Renal cortical epithelial cell (primary cell): ENCODE measurements around the gene SLC12A5. TPM values are rescaled to one million over a fixed set of nuclear protein-coding genes. Genes with fewer than 3 reads are reported as not detected.

Experiments
- DNase-seq: peaks from one replicate; pipeline ENCODE4 v3.0.0-alpha.2; 2011; ENCODE audit warnings: low read depth
- total RNA-seq: library from RNA; depleted of rRNA; stranded (reverse); fragments of >200 nt; gene quantifications from 2 replicates; pipeline ENCODE4 v1.2.3, GENCODE V29; 2014

Gene SLC12A5
- total RNA-seq, 1 donor from 2014 or later, result 0.55 TPM

DNA sequence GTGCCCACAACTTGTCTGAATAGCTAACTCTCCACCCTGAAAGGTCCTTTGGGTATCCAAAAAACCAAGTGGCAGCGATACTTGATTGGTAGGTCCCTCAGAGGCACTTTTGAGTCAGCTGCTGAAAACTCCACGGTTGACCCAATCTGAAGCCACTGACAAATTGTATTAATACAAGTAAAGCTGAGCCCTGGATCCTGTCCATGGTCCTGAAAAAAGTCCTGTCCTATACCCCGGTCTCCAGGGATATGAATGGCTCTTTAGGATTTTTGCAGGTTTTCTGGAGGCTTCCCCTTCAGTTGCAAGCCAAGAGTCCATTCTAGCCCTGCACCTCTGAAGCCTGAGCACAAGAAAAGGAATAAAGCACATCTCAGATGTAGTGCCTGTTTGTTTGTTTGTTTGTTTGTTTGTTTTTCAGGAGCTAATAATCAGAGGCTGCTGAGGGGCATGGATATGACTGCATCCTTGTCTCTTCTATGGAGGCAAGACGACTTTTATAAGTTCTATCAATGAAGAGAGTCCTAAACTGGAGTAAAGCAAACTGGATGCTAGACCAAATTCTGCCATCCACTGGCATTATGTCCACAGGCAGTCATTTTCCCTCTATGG, 1.7 kb upstream of the SLC12A5 start:
- peak; percentile 34 for DNase-seq

DNA sequence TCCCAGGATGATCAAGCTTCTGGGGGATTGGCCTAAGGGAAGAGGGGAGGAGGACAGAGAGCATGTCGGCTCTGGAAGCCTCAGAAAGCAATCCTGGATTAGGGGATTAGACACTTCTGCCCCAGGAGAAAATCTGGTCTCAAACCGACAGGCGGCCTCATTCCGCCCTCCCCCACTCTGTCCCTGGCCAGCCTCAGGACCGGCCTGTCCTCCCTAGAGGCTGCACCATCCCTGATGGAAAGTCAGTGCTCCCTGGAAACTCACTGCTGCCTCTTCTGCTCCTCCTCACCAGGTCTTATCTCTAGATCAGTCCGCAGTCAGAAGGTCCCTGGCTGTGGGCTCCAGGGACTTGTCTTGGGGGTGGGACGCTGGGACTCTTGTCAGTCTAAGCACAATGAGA, 905 bp upstream of the SLC12A5 start:
- DNase-seq, result no peak

DNA sequence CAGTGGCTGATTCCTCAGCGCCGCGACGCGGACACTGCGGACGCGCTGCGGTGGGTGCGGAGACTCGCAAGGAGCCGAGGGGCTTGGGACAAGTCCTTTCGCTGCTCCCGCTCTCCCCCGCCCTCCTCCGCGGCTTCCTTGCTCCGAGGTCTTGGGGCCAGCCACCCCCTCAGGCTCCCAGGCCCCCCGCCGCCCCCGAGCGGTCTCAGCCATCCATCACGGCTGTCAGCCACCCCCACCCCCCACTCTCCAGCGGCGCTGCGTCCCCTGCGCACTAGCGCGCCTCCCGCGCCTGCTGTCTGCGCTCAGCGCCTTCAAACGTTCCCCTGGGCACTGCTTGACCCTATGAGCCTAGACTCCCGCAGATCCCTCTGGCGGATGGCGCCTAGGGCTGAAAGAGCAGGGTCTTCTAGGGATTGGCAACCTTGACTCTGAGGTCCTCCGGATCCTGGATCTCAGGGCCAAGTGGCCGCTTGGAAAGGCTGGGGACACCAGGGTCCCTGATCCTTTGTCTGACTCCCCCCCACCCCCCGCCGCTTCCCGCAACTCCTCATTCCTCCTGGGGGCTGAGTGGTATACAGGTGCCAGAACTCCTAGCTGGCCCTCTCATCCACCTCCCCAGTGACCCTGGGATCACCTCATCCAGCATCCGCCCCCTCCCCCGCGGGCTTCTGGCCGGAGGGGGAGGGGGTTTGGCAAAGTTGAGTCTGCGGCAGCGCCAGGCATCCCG, 1.4 kb downstream of the SLC12A5 start:
- no peak for DNase-seq

DNA sequence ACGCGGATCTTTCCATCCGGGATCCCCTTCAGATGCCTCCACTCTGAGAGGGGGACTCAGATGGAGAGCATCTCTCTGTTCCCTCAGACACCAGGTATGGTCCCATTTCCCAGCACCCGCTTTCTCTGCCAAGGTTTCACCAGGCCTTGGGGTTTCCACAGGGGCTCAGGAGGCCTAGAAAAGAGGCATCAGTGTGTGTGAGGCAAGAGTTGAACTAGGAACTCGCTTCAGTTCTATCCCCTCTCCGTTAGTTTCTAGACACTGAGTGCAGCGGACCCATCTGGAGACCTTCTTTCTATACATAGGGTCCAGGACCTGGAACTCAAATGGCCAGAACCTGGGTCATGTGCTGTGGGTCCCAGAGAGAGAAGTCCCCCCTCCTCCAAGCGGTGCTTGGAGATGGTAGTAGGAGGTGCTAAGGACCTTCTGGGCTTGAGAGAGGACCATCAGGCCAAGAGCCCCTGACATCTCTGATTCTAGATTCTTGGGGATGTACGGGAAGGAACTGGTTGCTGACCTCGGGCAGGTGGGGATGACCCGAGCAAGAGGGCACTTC, 2.1 kb downstream of the SLC12A5 start:
- no peak for DNase-seq

DNA sequence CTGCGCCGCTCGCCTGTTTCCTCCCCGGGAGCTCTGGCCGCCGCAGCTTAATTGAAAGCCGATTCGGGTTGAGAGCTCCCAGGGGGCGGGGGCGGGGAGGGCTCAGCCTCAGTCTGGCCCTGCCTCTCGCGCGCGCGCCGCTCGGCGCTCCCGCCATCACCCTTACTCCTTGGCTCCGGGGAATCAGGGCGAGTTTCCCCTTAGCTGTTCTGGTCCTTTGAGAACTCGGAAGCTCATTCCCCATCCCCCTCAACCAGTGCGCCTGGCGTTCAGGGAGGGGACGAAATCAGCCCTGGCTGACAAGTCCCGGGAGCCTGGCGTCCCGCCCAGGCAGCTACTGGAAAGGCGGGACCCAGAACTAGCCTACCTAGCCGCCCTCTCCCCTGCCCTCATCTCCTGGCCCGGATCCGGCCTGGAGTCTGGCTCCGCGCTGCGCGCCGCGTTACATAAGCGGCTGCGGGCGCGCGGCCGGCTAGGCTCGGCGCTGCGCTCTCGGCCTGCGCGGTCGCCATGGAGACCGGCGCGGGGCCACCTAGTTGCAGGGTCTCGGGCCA, 2.8 kb downstream of the SLC12A5 start:
- no peak for DNase-seq

DNA sequence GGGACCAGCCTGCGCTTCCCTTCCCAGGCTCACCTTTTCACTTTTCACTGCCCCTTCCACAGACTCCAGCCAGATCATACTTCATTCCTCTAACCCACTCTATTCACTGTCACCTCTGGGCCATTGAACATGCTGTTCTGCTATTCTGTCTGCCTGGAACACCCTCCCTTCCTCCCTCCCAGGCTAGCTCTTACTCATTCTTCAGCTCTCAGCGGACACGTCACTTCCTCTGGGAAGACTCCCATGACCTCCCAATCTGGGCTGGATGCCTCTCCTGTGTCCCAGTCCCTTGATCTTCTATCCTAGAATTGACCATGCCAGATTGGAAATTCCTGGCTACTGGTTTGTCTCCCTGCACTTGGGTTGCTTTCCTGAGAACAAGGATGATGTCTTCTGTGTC, 5.0 kb downstream of the SLC12A5 start:
- DNase-seq, result no peak

DNA sequence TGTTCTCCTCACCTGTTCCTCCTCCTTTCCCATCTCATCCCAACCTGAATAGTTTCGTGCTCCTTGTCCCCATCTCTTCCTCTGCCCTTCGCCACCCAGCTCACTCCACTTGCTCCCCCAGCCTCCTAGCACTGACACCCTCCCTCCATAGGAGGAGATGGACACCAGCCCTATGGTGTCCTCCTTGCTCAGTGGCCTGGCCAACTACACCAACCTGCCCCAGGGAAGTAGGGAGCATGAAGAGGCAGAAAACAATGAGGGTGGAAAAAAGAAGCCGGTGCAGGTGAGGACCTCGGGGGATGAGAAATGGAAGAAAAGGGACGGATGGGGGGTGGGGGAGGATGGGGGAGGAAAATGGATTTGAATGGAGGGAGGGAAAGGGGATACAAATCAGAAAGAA, 6.2 kb downstream of the SLC12A5 start:
- no peak for DNase-seq

DNA sequence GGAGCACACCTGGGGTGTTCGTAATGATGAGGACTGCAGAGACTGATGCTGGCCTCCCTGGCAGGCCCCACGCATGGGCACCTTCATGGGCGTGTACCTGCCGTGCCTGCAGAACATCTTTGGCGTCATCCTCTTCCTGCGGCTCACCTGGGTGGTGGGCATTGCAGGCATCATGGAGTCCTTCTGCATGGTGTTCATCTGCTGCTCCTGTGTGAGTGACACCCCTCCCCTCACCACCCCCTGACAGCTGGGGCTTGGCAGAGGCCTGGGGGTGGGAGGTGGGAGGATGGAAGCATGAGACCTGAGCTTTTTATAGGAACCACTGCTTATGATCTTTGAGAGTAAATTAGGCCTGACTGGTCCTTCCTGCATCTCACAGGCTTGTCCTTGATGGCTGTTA, 6.7 kb downstream of the SLC12A5 start:
- no peak for DNase-seq

DNA sequence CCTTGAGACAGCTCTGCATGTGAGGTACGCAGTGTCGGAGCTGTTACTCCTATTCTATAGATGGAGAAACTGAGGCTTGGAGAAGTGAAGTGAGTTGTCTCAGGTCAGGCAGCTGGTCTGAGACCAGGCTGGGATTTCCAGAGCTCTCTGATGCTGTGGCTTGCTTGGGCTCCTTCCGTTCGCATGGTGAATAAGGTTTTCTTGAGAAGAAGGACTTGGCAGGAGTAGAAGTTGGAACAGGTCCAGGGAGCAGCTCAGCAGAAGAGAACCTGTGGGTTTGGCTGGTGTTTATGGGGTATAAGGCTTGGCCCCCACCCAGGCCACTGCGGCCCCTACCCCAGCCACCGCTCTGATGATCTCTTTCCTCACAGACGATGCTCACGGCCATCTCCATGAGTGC, 7.4 kb downstream of the SLC12A5 start:
- DNase-seq, result no peak

DNA sequence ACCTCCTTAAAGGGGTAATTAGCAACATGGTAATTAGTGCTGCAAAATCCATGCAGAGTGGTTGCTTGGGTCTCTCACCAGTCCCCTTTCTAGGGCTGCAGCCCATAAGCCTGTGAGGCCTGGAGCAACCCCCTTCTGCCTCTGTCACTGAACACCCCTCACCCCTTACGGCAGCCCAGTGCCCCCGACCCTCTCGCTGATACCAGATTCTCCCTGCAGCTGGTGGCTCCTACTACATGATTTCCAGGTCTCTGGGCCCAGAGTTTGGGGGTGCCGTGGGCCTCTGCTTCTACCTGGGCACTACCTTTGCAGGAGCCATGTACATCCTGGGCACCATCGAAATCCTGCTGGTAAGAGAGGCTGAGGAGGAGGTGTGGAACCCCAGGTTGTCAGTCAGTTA, 8.0 kb downstream of the SLC12A5 start:
- DNase-seq, result no peak

DNA sequence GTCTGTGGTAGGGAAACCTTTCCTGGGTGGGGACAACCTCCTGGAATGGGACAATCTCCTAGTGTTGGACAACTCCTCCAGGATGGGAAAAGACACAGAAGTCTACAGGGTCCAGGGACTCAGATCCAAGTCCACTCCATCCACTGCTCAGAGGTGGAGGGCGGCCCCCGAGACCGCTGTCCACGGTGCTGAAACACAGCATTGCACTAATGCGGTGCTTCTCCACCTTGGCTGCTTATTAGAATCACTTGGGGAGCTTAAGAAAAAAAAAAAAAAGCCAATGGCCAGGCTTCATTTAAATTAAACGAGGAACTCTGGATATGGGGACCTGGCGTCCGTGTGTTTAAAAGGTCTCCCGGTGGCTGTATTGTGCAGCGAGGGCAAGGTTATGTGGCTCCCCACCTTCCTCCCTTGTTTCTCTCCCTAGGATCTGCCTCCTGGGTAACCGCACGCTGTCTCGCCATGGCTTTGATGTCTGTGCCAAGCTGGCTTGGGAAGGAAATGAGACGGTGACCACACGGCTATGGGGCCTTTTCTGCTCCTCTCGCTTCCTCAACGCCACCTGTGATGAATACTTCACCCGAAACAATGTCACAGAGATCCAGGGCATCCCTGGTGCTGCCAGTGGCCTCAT, 12.0 kb downstream of the SLC12A5 start:
- peak; percentile 13 for DNase-seq

DNA sequence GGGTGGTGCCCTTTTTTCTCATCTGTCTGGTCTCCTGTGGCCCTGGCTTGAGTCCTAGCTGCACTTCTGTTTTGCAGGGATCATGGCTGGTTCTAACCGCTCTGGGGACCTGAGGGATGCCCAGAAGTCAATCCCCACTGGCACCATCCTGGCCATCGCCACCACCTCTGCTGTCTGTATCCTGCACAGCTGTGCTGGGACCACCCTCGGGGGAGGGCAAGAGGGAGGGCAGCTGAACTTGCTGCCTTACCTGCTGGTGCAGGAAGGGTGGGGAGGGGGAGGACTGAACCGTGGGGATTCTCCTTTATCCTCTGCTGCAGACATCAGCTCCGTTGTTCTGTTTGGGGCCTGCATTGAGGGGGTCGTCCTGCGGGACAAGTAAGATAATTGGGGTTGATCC, 14.5 kb downstream of the SLC12A5 start:
- DNase-seq, result no peak

DNA sequence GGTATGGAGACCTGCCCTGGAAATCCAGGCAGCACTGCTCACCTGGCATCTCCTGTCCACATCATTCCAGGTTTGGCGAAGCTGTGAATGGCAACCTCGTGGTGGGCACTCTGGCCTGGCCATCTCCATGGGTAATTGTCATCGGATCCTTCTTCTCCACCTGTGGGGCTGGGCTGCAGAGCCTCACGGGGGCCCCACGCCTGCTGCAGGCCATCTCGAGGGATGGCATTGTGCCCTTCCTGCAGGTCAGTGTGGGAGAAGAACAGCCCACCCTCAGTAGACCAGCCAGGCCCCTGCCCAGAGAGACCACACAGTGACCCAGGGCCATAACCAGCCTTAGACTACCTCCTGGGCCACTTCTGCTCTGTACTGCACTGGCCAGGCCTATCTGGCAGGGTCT, 15.9 kb downstream of the SLC12A5 start:
- no peak for DNase-seq

DNA sequence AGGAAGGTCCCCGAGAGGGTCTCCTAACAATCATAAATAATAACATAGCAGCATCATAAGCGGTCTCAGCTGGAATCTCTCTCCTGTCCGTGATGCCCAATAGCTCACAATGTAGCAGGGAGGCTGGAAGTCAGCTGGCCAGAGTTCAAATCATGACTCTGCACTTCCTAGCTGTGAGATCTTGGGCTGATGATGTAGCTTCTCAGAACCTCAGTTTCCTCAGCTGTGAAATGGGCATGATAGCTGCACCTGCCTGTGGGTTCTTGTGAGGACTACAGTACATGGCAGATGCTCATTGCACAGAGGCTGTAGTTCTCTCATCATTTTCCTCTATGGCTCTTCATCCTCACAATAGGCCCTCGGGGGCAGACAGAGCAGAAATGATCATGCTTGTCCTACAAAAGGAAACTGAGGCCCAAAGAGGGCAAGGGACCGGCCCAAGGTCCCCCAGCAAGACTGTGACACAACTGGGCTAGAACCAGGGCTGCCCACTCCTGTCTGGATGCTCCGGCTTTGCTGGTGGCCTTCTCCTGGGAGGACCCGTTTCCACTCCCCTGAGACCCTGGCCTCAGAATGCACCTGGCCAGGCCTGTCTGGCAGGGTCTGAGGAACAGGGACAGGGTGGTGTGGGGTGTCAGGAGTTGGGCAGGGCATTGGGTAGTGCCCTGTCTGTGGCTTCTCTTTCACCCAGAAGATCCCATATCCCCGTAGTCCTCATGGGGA, 17.7 kb downstream of the SLC12A5 start:
- DNase-seq, result no peak

DNA sequence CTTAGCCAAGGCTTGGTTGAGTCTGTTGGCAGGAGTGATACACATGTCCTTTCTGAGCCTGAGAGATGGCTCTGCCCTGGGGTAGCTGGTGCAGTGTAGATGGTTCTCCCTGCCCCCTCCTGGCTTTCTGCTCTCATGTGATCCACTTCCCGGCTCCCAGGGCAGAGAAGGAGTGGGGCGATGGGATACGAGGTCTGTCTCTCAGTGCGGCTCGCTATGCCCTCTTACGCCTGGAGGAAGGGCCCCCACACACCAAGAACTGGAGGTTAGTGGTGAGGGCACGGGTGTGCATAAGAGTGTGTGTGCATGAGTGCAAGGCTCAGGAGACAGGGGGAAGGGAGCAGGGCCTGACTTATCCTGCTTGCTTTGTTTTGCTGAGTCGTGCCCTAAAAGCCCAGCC, 18.8 kb downstream of the SLC12A5 start:
- no peak for DNase-seq

DNA sequence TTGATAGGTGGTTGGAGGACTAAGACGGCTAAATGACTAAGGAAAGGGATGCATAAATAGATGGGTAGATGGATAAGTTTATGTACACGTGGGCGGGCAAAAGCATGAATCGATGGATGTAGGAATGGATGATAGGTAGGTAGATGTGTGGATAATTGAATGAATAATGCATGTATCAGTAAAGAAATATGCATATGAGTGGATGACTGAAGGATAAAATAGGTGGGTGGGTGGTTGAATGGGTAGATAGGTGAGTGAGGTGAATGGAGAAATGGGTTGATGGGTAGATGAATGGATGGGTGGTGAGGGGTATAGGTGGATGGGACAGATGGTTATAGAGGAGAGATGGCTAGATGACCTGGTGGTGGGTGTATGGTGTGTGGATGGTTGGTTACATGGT, 20.2 kb downstream of the SLC12A5 start:
- no peak for DNase-seq

DNA sequence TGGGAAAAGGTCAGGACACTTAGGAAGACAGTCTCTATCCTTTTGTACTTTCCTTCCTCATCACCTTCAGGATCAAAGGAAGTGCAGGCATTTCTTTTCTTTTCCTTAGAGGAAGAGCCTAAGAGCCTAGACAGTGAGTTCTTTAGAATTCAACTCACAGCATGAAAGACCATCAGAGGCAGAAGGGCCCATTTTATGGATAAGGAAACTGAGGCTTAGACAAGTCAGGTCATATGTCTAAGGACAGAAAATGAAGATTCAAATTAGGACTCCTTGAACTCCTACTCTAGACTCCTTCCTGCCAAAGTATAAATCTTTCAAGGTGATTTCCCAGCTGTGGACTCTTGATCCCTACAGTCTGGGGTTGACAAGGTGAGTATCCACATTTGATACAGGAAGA, 20.8 kb downstream of the SLC12A5 start:
- DNase-seq, result no peak

DNA sequence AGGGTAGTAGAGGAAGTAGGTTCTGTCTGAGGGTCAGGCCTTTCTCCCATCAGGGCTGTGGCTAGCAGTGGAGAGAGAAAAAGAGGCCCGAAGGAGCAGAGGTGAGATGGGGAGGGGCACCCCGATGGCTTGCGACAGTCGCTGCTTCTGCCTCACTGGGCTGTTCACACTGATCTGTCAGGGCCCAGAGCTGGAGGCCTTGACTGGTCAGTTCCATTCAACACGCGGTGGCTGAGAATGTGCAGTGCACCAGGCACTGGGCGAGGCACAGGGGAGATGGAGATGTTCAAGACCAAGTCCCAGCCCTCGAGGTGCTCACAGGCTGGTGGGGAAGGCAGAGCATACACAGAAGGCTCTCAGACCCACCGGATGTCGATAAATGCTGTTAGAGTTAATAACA, 21.4 kb downstream of the SLC12A5 start:
- no peak for DNase-seq

DNA sequence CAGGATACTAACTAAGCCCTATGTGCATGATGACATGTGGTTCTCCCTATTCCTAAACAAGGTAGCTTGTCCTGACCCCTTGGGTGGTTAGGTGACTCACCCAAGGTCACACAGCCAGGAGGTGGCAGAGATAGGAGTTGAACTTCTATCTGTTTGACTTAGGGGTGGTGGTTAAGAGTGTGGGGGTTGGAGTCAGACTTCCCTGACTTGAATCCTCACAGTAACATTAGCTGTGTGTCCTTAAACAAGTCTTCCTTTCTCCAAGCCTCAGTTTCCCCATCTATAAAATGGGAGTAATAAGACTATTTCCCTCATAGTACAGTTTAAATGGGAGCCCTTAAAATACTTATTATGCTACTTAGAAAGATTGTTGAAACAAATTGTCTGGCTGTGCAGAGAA, 21.9 kb downstream of the SLC12A5 start:
- no peak for DNase-seq

DNA sequence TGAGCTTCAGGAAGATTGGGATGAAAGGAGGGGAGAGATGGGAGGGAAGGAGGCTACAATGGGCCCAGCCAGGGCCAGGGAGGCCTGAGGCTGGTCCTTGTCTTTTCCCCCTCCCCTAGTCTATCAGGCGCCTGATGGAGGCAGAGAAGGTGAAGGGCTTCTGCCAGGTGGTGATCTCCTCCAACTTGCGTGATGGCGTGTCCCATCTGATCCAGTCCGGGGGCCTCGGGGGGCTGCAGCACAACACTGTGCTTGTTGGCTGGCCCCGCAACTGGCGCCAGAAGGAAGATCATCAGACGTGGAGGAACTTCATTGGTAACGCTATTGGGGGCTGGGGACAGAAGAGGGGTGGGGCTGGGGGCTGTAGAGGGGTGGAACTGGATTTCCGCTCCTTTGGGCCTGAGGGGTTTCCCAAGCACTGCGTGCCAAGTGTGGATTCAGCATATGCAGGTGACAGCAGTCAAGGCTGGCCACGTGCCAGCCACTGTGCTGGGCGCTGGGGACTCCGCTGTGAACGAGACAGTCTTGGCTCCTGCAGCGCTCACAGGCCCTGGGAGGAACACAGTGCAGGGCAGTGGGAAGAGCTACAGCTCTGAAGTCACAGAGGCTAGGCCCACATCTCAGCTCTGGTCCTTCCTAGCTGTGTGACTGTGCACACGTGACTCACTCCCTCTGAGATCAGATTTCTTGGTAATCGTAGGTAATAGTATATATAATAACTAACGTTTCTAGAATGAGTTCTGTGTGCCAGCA, 22.7 kb downstream of the SLC12A5 start:
- DNase-seq, result no peak

DNA sequence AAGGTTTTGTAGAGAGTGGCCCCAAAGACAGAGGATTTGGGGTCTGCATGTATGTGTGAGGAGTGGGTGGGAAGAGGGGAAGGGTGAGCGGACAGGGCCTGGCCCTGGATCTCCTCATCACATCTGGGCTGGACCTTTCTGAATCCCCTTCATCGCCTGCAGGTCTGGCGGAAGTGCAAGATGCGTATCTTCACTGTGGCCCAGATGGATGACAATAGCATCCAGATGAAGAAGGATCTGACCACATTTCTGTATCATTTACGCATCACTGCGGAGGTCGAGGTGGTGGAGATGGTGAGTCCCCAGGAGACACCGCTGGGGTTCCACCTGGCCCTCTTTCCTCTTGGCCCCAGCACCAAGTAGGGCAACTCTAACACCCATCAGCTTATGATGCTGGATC, 24.4 kb downstream of the SLC12A5 start:
- DNase-seq, result no peak
